ENCODE measurements around the gene NCBP3.

Gene NCBP3

GRCh38 chr17:3888343-3889171 is 42.5 kb upstream of the NCBP3 start:
- Histone ChIP-seq H2AFZ (ENCODE audit: low read depth, low read length) (no peak overlapping the region), H3K36me3 (ENCODE audit: insufficient read depth, low read length) (no peaks in the 10 kb centered on the region), H3K9me3 (ENCODE audit: low read length) (no peaks in the 10 kb centered on the region), H3K4me3 (ENCODE audit: low read length) (no peak overlapping the region), H3K27me3 (ENCODE audit: insufficient read depth, low read length) (peaks cover 44% of the 10 kb centered on the region), H3K4me1 (ENCODE audit: insufficient read depth, low read length) (peaks cover 5% of the 10 kb centered on the region)

- Histone ChIP-seq H3K27me3 (ENCODE audit: insufficient read depth, low read length) (peaks cover 44% of the 10 kb centered on the region), H3K9me3 (ENCODE audit: low read length) (no peaks in the 10 kb centered on the region), H3K4me3 (ENCODE audit: low read length) (no peak overlapping the region), H2AFZ (ENCODE audit: low read depth, low read length) (no peak overlapping the region), H3K4me1 (ENCODE audit: insufficient read depth, low read length) (peaks cover 5% of the 10 kb centered on the region), H3K36me3 (ENCODE audit: insufficient read depth, low read length) (no peaks in the 10 kb centered on the region)
Observed at GRCh38 chr17:3887804-3888203, 41.8 kb upstream of the NCBP3 start.

- H3K4me1 ChIP-seq (ENCODE audit: insufficient read depth, low read length) = peaks cover 5% of the 10 kb centered on the region
- H2AFZ ChIP-seq (ENCODE audit: low read depth, low read length) = no peak overlapping the region
- no peaks in the 10 kb centered on the region for H3K36me3 ChIP-seq (ENCODE audit: insufficient read depth, low read length)
- H3K9me3 ChIP-seq (ENCODE audit: low read length) = no peaks in the 10 kb centered on the region
- peaks cover 44% of the 10 kb centered on the region for H3K27me3 ChIP-seq (ENCODE audit: insufficient read depth, low read length)
- no peak overlapping the region for H3K4me3 ChIP-seq (ENCODE audit: low read length)
Observed at GRCh38 chr17:3887394-3887793, 41.3 kb upstream of the NCBP3 start.

GRCh38 chr17:3886776-3887175 is 40.7 kb upstream of the NCBP3 start:
- no peaks in the 10 kb centered on the region for H3K9me3 ChIP-seq (ENCODE audit: low read length)
- H3K4me1 ChIP-seq (ENCODE audit: insufficient read depth, low read length) = peaks cover 1% of the 10 kb centered on the region
- no peak overlapping the region for H2AFZ ChIP-seq (ENCODE audit: low read depth, low read length)

GRCh38 chr17:3885970-3886369 is 39.9 kb upstream of the NCBP3 start:
- Histone ChIP-seq H3K36me3 (ENCODE audit: insufficient read depth, low read length) (no peaks in the 10 kb centered on the region), H3K9me3 (ENCODE audit: low read length) (no peaks in the 10 kb centered on the region), H2AFZ (ENCODE audit: low read depth, low read length) (no peak overlapping the region), H3K27me3 (ENCODE audit: insufficient read depth, low read length) (peaks cover 32% of the 10 kb centered on the region), H3K4me1 (ENCODE audit: insufficient read depth, low read length) (no peaks in the 10 kb centered on the region), H3K4me3 (ENCODE audit: low read length) (no peak overlapping the region)

More at GRCh38 chr17:3886776-3887175, 40.7 kb upstream of the NCBP3 start:
- Histone ChIP-seq H3K27me3 (ENCODE audit: insufficient read depth, low read length) (peaks cover 40% of the 10 kb centered on the region), H3K36me3 (ENCODE audit: insufficient read depth, low read length) (no peaks in the 10 kb centered on the region), H3K4me3 (ENCODE audit: low read length) (no peak overlapping the region)

- Histone ChIP-seq H3K36me3 (ENCODE audit: insufficient read depth, low read length) (no peaks in the 10 kb centered on the region), H3K9me3 (ENCODE audit: low read length) (no peaks in the 10 kb centered on the region), H3K27me3 (ENCODE audit: insufficient read depth, low read length) (peaks cover 25% of the 10 kb centered on the region), H2AFZ (ENCODE audit: low read depth, low read length) (no peak overlapping the region), H3K4me1 (ENCODE audit: insufficient read depth, low read length) (no peaks in the 10 kb centered on the region), H3K4me3 (ENCODE audit: low read length) (no peak overlapping the region)
Observed at GRCh38 chr17:3885271-3885670, 39.2 kb upstream of the NCBP3 start.

- Histone ChIP-seq H3K27me3 (ENCODE audit: insufficient read depth, low read length) (peaks cover 17% of the 10 kb centered on the region), H3K36me3 (ENCODE audit: insufficient read depth, low read length) (no peaks in the 10 kb centered on the region), H3K4me3 (ENCODE audit: low read length) (no peak overlapping the region), H2AFZ (ENCODE audit: low read depth, low read length) (no peak overlapping the region), H3K9me3 (ENCODE audit: low read length) (no peaks in the 10 kb centered on the region), H3K4me1 (ENCODE audit: insufficient read depth, low read length) (peaks cover 9% of the 10 kb centered on the region)
Observed at GRCh38 chr17:3884188-3884587, 38.1 kb upstream of the NCBP3 start.

- H3K27me3 ChIP-seq (ENCODE audit: insufficient read depth, low read length) = peaks cover 3% of the 10 kb centered on the region
- no peak overlapping the region for H3K4me3 ChIP-seq (ENCODE audit: low read length)
- H3K9me3 ChIP-seq (ENCODE audit: low read length) = no peaks in the 10 kb centered on the region
- H3K36me3 ChIP-seq (ENCODE audit: insufficient read depth, low read length) = no peaks in the 10 kb centered on the region
- no peak overlapping the region for H2AFZ ChIP-seq (ENCODE audit: low read depth, low read length)
- peaks cover 11% of the 10 kb centered on the region for H3K4me1 ChIP-seq (ENCODE audit: insufficient read depth, low read length)
Observed at GRCh38 chr17:3882276-3882675, 36.2 kb upstream of the NCBP3 start.

- Histone ChIP-seq H3K27me3 (ENCODE audit: insufficient read depth, low read length) (no peaks in the 10 kb centered on the region), H3K4me1 (ENCODE audit: insufficient read depth, low read length) (peaks cover 11% of the 10 kb centered on the region), H3K4me3 (ENCODE audit: low read length) (no peak overlapping the region), H2AFZ (ENCODE audit: low read depth, low read length) (no peak overlapping the region), H3K36me3 (ENCODE audit: insufficient read depth, low read length) (no peaks in the 10 kb centered on the region), H3K9me3 (ENCODE audit: low read length) (no peaks in the 10 kb centered on the region)
Observed at GRCh38 chr17:3880983-3881382, 34.9 kb upstream of the NCBP3 start.

- H3K27me3 ChIP-seq (ENCODE audit: insufficient read depth, low read length) = no peaks in the 10 kb centered on the region
- H3K4me3 ChIP-seq (ENCODE audit: low read length) = no peak overlapping the region
- no peaks in the 10 kb centered on the region for H3K9me3 ChIP-seq (ENCODE audit: low read length)
- no peak overlapping the region for H2AFZ ChIP-seq (ENCODE audit: low read depth, low read length)
- peaks cover 11% of the 10 kb centered on the region for H3K4me1 ChIP-seq (ENCODE audit: insufficient read depth, low read length)
- H3K36me3 ChIP-seq (ENCODE audit: insufficient read depth, low read length) = no peaks in the 10 kb centered on the region
Observed at GRCh38 chr17:3879591-3880417, 33.8 kb upstream of the NCBP3 start.

GRCh38 chr17:3879186-3879585 is 33.1 kb upstream of the NCBP3 start:
- Histone ChIP-seq H3K4me3 (ENCODE audit: low read length) (no peak overlapping the region), H3K36me3 (ENCODE audit: insufficient read depth, low read length) (no peaks in the 10 kb centered on the region), H2AFZ (ENCODE audit: low read depth, low read length) (no peak overlapping the region), H3K4me1 (ENCODE audit: insufficient read depth, low read length) (peaks cover 11% of the 10 kb centered on the region), H3K9me3 (ENCODE audit: low read length) (no peaks in the 10 kb centered on the region), H3K27me3 (ENCODE audit: insufficient read depth, low read length) (no peaks in the 10 kb centered on the region)

- Histone ChIP-seq H3K27me3 (ENCODE audit: insufficient read depth, low read length) (no peaks in the 10 kb centered on the region), H3K4me3 (ENCODE audit: low read length) (no peak overlapping the region), H2AFZ (ENCODE audit: low read depth, low read length) (no peak overlapping the region), H3K9me3 (ENCODE audit: low read length) (peaks cover 5% of the 10 kb centered on the region), H3K4me1 (ENCODE audit: insufficient read depth, low read length) (peaks cover 11% of the 10 kb centered on the region), H3K36me3 (ENCODE audit: insufficient read depth, low read length) (no peaks in the 10 kb centered on the region)
Observed at GRCh38 chr17:3877220-3877619, 31.2 kb upstream of the NCBP3 start.

GRCh38 chr17:3875317-3875716 is 29.3 kb upstream of the NCBP3 start:
- H3K27me3 ChIP-seq (ENCODE audit: insufficient read depth, low read length) = no peaks in the 10 kb centered on the region
- no peak overlapping the region for H2AFZ ChIP-seq (ENCODE audit: low read depth, low read length)
- H3K4me1 ChIP-seq (ENCODE audit: insufficient read depth, low read length) = peaks cover 11% of the 10 kb centered on the region
- H3K36me3 ChIP-seq (ENCODE audit: insufficient read depth, low read length) = no peaks in the 10 kb centered on the region
- H3K9me3 ChIP-seq (ENCODE audit: low read length) = peaks cover 5% of the 10 kb centered on the region
- no peak overlapping the region for H3K4me3 ChIP-seq (ENCODE audit: low read length)

All from neuron (in vitro differentiated cells).